CMK (cell line): ENCODE results near the gene DNAJC3.
"Not testable (repeated sequence)": the region's sequence is repeated elsewhere in the genome, so short reads cannot be mapped to it uniquely, and the experiment has no call there.

Source experiments
- DNase-seq: peaks from one replicate; pipeline ENCODE4 v3.0.0-alpha.2; 2010; ENCODE audit warnings: low read depth

The DNAJC3 gene

DNA sequence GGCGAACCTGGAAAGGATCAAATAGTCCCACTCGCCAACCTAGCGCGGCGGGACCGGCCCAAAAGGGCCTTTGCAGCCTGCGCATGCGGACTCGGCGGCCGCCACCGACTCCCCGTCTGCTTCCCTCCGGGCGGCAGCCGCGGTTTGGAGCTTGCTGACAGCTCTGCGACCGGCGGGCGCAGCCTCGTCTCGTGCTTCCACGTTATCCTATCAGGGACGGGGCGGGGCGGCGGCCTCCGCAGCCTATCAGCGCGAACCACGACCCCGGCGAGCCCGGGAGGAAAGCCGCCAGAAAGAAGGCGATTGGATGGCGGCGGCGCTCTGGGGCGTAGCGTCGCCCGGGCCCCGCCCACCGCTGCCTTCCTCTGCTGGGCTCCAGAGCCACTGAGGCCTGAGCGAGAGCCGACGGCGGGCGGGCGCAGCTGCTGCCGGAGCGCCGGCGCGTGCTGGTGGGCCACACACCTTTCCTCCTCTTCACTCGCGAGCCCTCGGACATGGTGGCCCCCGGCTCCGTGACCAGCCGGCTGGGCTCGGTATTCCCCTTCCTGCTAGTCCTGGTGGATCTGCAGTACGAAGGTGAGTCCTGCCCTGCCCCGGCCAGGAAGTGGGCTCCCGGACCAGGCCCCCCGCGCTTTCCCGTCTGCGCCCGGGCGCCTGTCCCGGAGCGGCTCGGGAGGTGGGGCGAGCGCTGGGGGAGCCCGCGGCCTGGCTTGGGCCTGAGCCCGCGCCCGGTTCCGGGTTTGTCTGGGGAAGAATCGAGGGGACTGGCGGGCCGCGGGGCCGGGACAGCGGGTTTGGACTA lies at the start of gene DNAJC3:
Gene DNAJC3, plus strand, starts transcription at position 378 of the 802 bp plus-strand sequence. Its CDS starts 117 bp downstream, at position 495.
- peak; percentile 92 for DNase-seq

DNA sequence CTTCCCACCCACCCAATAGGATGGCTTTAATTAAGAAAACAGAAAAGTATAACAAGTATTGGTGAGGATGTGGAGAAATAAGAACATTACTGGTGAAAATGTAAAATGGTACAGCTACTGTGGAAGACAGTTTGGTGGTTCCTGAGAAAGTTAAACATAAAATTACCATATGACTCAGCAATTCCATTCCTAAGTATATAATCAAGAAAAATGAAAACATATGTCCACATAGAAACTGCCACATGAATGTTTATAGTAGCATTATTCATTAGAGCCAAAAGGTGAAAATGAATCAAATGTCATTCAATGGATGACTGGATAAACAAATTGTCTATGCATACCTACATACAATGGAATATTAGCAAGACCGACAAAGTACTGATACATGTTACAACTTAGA lies 49.3 kb upstream of the DNAJC3 start:
- DNase-seq: no peak

- DNase-seq: no peak
Measured at GRCh38 chr13:95628488-95628887, 48.5 kb upstream of the DNAJC3 start.

- DNase-seq: no peak
Measured at GRCh38 chr13:95629071-95629470, 47.9 kb upstream of the DNAJC3 start.

GRCh38 chr13:95630593-95630992 lies 46.3 kb upstream of the DNAJC3 start:
- DNase-seq: no peak

- no peak for DNase-seq
Measured at GRCh38 chr13:95636853-95637252, 40.1 kb upstream of the DNAJC3 start.

GRCh38 chr13:95641291-95642027 lies 35.5 kb upstream of the DNAJC3 start:
- no peak for DNase-seq

GRCh38 chr13:95642028-95642621 lies 34.8 kb upstream of the DNAJC3 start:
- no peak for DNase-seq

DNA sequence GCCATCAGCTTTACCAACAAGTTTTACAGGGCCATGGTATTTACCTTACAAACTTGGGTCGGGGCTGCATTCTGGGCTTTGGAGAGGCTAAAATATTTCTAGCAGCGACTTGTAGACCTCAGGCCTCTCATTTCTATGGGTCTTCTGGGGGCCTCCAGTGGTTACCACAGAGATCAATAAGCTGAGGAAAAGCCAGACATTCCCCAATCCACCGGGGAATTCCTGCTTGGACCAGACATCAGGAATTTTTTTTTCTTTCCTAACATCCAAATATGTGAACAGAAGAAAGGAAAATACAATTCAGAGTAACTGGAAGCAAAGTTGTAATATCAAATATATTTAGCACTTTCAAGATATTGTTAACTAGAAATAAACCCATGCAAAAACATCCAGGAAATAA lies 33.9 kb upstream of the DNAJC3 start:
- DNase-seq: no peak

GRCh38 chr13:95643571-95643935 lies 33.4 kb upstream of the DNAJC3 start:
- DNase-seq: no peak

DNA sequence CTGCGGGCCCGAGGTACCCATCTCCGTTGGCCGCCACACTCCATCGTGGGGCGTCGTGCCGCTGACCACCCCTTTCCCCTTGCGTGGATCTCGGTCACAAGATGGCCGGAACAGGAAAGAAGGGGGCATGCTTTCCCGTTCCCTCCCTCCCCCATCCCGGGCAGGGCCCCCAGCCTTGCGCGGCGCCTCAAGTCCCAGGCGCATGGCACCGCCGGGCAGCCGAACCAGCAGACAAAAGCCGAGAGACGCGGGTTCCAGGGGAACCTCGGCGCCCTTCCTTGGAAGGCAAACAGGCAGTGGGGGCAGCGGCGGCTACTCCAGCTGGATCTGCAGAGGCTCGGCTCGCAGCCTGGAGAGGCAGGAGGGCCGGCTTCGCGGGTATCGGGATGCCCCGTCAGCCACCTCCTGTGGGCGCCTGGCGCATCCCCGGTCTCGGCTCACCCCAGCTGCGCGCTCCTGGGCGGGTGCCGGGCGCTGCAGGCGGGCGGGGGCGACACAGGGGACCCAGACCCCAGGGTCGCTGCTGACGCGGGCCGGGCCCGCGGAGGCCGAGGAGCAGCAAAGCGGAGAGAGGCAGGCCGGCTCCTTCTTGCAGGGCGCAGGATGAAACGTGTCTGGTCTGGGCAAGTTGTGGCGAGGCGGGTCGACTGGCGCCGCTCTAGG lies 32.9 kb upstream of the DNAJC3 start:
- DNase-seq: no peak

GRCh38 chr13:95644601-95645052 lies 32.3 kb upstream of the DNAJC3 start, which contains the start of gene DZIP1:
Gene DZIP1, minus strand, starts transcription at chr13:95644706. Its CDS starts 2,677 bp downstream, at chr13:95642029.
- DNase-seq: no peak

GRCh38 chr13:95647321-95647720 lies 29.6 kb upstream of the DNAJC3 start:
- no peak for DNase-seq

GRCh38 chr13:95650696-95651095 lies 26.2 kb upstream of the DNAJC3 start:
- DNase-seq: no peak

DNA sequence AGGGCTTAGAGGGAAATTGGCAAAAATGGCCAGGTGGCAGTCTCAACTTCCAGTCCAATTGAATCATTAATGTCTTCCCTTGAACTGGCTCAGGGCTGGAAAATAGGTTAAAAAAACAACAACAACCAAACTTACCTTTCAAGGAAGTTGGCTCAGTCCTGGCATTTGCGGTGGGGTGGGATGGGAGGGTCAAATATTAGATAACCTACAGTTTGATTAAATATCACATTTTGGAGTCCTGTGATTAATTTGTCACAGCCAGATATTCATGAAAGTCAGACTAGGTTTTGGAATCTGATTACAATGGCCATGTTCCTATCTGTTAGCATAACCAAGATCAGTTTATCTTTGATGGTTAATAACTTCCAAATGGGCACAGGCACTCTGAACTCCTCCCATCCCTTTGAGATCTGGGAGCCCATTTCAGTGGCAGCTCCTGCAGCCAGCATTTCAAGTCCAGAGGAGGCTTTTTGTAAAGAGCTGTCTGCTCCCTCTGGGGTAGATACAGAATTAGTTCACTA lies 24.6 kb upstream of the DNAJC3 start:
- DNase-seq: no peak

DNA sequence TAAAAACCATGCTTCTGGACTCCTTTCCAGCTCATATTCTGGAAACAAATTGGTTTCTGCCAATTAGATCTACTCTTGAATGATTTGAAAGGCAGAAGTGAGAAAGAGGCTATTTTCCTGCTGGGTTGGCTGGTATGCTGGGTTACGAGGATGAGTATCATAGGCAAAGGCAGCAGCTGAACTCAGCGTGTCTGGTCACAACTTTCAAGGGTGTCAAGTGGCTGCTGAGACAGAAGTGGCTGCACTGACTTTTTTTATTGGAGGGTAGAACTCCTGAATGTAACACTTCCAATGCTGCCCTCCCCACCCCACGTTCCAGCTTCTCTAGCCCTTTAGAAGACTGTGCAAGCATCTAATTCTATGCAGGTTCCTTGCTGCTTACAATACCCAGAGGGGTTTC lies 24.1 kb upstream of the DNAJC3 start:
- no peak for DNase-seq

GRCh38 chr13:95656386-95657015 lies 20.4 kb upstream of the DNAJC3 start:
- DNase-seq: no peak

GRCh38 chr13:95659500-95659899 lies 17.4 kb upstream of the DNAJC3 start:
- no peak for DNase-seq

DNA sequence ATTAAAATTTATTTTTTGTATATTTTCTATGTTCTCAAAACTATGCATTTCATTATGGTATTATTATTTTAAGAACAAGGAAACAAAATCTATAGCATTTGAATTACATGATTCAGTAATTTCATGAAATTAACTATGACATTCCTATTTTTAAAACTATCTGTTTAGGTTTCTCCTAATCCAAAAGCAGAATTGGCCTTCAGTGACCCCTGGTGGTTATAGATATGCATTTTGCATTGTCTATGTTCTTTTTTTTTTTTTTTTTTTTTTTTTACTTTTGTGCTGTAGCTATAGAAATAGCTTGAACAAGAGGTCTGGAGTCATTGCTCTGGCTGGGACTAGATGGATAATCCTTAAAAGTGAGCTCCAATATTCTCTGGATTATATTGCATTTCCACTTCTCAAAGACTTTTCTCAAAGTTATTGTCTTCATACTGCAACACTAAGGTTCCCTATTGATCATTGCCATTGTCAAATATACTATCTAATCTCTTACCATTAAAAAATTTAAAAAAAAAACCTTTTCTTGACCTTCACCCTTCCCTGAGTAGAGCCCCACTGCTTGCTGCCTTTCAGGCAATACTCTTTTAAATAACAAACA lies 15.9 kb upstream of the DNAJC3 start:
- no peak for DNase-seq

- DNase-seq: not testable (repeated sequence)
Measured at GRCh38 chr13:95667235-95667634, 9.7 kb upstream of the DNAJC3 start.

DNA sequence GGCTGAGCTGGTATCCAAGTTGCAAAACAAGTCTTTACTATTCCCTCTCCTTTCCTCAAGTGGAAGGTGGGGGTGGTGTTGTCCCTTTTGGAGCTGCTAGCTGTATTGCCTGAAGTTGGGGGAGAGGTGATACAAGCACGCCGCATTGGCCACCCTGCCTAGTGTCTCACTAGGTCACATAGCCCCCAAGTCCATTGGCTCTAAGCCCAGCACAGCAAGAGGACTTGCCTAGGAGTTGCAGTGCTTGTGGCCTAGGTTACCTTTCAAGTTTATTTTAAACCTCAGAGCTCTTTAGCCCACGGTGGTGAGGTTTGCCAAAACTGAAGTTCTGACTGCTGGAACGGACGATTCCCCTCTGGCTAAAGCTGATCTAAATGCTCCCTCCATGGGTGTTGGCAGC lies 5.3 kb upstream of the DNAJC3 start:
- no peak for DNase-seq
